IMR-90 (cell line): ENCODE measurements around the gene MAEL.

Experiments used
- BHLHE40 ChIP-seq: fragments of 150-350 bp; IDR thresholded peaks from 2 replicates; pipeline ENCODE4 v1.6.1; 2016; ENCODE audit warnings: mild to moderate bottlenecking, low read depth, low read length
- CEBPB ChIP-seq: IDR thresholded peaks from 2 replicates; pipeline ENCODE4 v1.6.1; 2012; ENCODE audit warnings: low read depth, low read length, improper control_type of control experiment
- CTCF ChIP-seq: conservative IDR thresholded peaks from 2 replicates; pipeline ENCODE4 v1.5.1; 2012; ENCODE audit warnings: mild to moderate bottlenecking, low read depth, low read length, improper control_type of control experiment
- ELK1 ChIP-seq: fragments of 150-350 bp; IDR thresholded peaks from 2 replicates; pipeline ENCODE4 v1.6.1; 2016; ENCODE audit warnings: low read depth, mild to moderate bottlenecking, low read length, moderate library complexity, borderline replicate concordance
- FOS ChIP-seq: fragments of 150-350 bp; IDR thresholded peaks from 2 replicates; pipeline ENCODE4 v1.6.1; 2016; ENCODE audit warnings: low read depth, low read length
- MAFK ChIP-seq: IDR thresholded peaks from 2 replicates; pipeline ENCODE4 v1.6.1; 2012; ENCODE audit warnings: low read depth, low read length, improper control_type of control experiment
- MAZ ChIP-seq: IDR thresholded peaks from 2 replicates; pipeline ENCODE4 v1.6.1; 2012; ENCODE audit warnings: low read depth, mild to moderate bottlenecking, low read length, improper control_type of control experiment, moderate library complexity, borderline replicate concordance
- POLR2A ChIP-seq: IDR thresholded peaks from 2 replicates; pipeline ENCODE4 v1.6.1; 2012; ENCODE audit warnings: mild to moderate bottlenecking, low read depth, low read length
- RAD21 ChIP-seq: IDR thresholded peaks from 2 replicates; pipeline ENCODE4 v1.6.1; 2012; ENCODE audit warnings: low read length, improper control_type of control experiment
- RFX5 ChIP-seq: IDR thresholded peaks from 2 replicates; pipeline ENCODE4 v1.8.0; 2012; ENCODE audit warnings: low read depth, mild to moderate bottlenecking, low read length, moderate library complexity
- SMC3 ChIP-seq: fragments of 150-350 bp; IDR thresholded peaks from 2 replicates; pipeline ENCODE4 v1.6.1; 2016; ENCODE audit warnings: low read depth, mild to moderate bottlenecking, antibody characterized with exemption, low read length, moderate library complexity
- USF2 ChIP-seq: fragments of 150-350 bp; IDR thresholded peaks from 2 replicates; pipeline ENCODE4 v1.6.1; 2017; ENCODE audit warnings: mild to moderate bottlenecking, antibody characterized with exemption, low read length, low read depth

- TF ChIP-seq ELK1: no peak
- TF ChIP-seq CTCF: no peak
- no peak for TF ChIP-seq POLR2A
- TF ChIP-seq MAZ: no peak
- no peak for TF ChIP-seq MAFK
- TF ChIP-seq BHLHE40: no peak
- TF ChIP-seq CEBPB: no peak
- TF ChIP-seq USF2: no peak
- TF ChIP-seq SMC3: no peak
- no peak for TF ChIP-seq RFX5
- TF ChIP-seq FOS: no peak
- no peak for TF ChIP-seq RAD21
Observed at GRCh38 chr1:167013108-167013929, 24.2 kb downstream of the MAEL start.
